HG02642 (cell line): ENCODE measurements around the gene ODR4.
"Not testable (repeated sequence)": the region's sequence is repeated elsewhere in the genome, so short reads cannot be mapped to it uniquely, and the experiment has no call there.

Source experiments
- ATAC-seq: cut with Tn5 transposase; IDR thresholded peaks from one replicate; pipeline ENCODE4 v1.9.1; 2021; ENCODE audit warnings: mild to moderate bottlenecking; ENCODE audit not compliant: unreplicated experiment, poor library complexity

Gene ODR4

GRCh38 chr1:186420923-186421322 is 45.3 kb downstream of the ODR4 start:
- peak; percentile 96 for ATAC-seq

DNA sequence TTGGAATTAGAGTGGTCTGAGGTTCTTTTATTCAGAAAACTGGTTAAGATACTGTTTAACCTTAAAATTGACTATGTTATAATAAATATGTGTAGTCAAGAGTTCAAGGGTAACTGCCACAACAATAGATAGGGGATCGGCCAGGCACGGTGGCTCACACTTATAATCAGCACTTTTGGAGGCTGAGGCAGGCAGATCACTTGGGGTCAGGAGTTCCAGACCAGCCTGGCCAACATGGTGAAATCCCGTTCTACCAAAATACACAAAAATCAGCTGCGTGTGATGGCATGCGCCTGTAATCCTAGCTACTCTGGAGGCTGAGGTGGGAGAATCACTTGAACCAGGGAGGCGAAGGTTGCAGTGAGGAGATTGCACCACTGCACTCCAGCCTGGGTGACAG is 45.8 kb downstream of the ODR4 start:
- no peak for ATAC-seq

DNA sequence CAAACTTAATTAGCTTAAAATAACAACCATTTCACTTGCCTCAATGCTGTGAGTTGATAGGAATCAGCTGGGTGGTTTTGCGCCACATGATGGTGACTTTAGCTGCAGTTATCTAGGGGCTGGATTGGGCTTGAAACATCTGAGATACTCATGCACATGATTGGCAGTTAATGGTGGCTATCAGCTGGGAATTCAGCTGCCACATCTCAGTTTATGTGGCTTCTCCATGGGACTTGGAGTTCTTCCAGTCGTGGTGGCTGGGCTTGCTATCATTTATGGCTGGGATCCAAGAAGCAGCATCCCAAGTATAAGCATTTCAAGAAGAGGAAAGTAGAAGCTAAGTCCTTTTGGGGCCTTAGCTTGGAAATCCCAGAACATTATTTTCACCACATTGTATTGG is 48.9 kb downstream of the ODR4 start:
- ATAC-seq: no peak

DNA sequence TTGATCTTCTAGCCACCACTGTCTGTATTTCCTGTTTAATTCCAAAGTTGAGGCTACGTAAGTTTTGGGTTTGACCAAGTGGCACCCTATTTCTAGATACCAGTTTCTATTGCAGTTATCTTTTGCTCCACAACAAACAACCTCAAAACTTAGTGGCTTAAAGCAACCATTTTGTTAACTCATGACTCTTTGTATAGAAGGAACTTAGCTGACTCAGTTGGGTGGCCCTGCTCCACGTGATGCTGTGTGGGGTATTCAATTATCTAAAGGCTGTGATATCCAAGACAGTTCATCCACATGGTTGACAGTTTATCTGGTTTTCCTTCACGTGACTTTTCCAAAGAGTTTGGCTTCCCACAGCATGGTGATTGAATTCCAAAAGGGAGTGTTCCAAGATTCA is 50.5 kb downstream of the ODR4 start:
- no peak for ATAC-seq

DNA sequence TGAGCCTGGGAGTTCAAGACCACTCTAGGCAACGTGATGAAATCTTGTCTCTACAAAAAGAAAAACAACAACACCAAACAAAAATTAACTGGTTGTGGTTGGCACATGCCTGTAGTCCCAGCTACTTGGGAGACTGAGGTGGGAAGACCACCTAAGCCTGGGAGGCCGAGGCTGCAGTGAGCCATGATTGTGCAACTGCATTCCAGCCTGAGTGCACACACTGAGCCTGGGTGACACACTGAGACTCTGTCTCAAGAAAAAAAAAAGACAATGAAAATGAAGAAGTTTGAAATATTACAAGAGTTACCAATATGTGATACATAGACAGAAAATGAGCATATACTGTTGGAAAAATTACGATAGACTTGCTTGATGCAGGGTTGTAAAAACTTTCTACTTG is 53.4 kb downstream of the ODR4 start:
- no peak for ATAC-seq

DNA sequence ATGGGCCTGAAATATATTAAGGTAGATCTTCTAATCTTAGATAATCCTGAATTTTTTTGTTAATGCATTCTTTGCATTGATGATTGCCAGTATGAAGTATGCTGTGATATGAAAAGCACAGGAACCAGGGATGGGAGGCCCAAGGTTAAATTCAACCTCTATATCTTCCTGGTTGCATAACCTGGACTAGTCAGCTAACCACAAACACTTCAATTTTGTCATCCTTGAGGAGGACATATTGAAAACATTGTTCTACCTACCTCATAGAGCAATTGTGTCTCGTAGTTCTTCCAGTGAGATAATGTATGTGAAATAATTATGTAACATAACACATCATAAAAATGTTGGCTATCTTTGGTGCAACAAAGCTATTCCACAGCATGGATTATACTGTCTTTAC is 59.7 kb downstream of the ODR4 start:
- no peak for ATAC-seq

DNA sequence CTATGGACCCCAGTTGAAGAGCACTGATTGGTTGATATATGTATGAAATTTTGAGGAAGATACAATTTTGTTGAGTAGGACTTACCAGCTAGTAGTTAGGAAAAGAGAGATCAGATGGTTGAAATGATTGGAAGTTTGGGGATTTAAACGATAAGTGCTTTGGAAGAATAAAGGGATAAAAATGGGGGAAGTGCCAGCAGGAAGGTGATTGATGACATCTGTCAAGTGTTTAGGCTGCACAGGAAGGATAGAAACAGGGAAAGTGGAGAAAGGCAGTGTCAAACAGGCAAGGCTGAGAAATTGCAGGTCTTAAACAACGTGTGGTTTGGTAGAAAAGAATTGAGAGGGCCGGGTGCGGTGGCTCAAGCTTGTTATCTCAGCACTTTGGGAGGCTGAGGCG is 62.9 kb downstream of the ODR4 start:
- ATAC-seq: no peak

- no peak for ATAC-seq
These were observed 64.9 kb downstream of the ODR4 start for GRCh38 chr1:186440584-186440983.

DNA sequence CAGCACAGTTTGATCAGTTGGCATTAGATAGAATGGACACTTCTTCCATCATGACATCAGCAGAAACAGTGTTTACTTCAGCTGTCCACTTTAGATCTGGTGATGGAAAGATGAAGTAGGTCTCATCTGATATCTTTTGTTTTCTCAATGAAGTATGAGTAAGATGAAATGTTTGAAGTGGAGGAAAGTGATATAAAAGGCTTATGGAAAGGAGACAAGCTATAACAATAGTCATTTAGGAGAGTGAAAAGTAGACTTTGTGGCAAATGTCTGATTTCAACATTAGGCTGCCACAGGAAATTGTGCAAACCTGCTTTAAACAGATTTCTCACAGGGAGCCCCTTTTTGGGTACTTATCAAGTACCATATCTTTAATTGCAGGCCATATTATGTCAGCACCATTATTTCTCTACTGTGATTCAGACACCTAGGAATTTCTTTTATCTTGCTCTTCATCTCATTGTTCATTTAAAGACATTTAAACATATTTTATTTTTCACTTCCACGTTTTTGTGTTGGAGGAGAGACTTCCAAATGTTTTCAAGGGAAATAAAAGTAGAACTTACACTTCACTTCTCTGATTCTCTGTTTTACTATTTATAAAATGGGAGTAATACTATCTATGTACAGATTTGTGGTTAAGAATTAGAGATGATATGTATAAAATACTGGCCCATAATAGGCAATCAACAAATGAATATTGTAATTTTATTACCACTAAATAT is 67.2 kb downstream of the ODR4 start:
- no peak for ATAC-seq

- peak; percentile 74 for ATAC-seq
These were observed 68.0 kb downstream of the ODR4 start for GRCh38 chr1:186443638-186444037.

DNA sequence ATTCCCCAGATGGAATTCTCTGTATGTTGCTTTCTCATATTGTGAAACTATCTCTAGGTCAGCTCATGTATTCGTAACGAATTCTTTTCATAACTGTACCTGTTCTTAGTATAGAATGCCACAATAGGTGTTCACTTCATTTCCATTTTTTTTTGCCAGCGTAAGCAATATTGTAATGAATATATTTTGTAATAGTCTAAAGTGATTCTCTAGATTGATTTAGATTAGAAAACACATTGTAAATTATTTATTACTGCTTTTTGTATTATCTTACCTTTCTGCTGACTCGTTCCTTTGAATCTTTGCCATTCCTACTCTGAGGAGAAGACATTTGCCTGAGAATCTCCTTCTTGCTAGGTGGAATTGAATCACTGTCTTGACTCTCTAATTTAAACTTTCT is 70.5 kb downstream of the ODR4 start:
- ATAC-seq: no peak

- no peak for ATAC-seq
These were observed 79.3 kb downstream of the ODR4 start for GRCh38 chr1:186454981-186455380.

- no peak for ATAC-seq
These were observed 81.2 kb downstream of the ODR4 start for GRCh38 chr1:186456729-186457255.

DNA sequence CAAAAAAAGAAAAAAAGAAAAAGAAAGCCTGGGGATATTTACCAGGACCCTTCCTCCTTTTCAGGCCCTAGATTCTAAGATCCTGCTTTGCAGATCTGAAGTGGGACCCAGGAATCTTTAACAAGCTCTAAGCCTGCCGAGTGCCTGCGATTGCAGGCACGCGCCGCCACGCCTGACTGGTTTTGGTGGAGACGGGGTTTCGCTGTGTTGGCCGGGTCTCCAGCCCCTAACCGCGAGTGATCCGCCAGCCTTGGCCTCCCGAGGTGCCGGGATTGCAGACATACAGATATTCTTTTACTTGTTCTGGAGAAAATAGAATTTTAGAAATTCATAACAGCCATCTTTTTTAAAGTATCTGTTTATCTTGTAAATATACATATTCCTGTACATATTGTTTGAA is 83.5 kb downstream of the ODR4 start:
- ATAC-seq: not testable (repeated sequence)

GRCh38 chr1:186461014-186461413 is 85.4 kb downstream of the ODR4 start, which contains the start of gene PDC:
TSS of gene PDC (minus strand) at chr1:186461114. CDS start at chr1:186449459, 11,655 bp downstream.
- ATAC-seq: no peak

DNA sequence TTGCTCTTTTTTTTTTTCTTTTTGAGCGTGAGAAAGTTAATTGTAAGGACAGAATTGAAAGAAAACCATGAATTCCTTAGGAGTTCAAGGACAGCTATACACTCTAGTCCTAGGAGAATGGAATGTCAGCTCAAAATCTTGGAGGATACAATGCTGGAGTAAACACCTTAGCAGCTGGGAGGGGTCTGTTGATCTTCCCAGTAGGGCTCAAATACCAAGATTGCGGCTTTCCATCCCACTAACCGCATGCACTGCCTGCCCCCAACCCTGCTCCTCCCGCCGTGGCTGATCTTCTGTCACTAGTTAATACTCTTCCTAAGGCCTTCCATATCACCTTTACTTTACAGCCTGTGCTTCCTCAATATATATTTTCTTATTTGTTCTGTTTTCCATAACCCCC is 87.9 kb downstream of the ODR4 start:
- no peak for ATAC-seq

DNA sequence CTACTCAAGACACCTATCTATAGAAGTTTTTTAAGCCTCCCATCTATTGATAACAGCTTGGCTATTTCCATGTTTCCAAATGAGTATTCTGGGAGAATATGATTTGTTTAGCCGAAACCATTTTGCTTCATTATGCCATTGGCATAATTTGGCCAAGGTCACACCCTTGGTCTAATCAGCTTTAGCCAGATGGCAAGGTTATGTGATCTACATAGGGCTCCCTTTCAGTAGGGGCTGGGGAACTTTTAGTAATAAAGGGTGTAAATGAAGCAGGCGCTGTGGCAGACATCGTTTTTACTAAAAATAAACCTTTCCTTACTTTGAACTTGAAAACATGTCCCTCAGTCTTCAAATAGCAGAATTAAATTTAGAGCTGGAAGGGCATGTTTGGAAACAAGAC is 88.3 kb downstream of the ODR4 start:
- no peak for ATAC-seq

DNA sequence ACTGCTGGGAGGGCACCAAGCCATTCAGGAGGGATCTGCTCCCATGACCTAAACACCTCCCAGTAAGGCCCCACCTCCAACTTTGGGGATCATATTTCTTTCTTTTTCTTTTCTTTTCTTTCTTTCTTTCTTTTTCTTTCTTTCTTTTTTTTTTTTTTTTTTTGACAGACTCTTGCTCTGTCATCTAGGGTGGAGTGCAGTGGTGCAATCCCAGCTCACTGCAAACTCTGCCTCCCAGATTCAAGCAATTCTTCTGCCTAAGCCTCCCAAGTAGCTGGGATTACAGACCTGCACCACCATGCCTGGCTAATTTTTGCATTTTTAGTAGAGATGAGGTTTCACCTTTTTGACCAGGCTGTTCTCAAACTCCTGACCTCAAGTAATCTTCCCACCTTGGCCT is 89.9 kb downstream of the ODR4 start:
- ATAC-seq: not testable (repeated sequence)

GRCh38 chr1:186465946-186466345 is 90.3 kb downstream of the ODR4 start:
- ATAC-seq: no peak
